Suppressor macrophage (primary cell): ENCODE measurements around the gene NPL.

Experiments used
- DNase-seq, 4 experiments: peaks; one replicate each; pipeline ENCODE4 v3.0.0-alpha.2; 2020 to 2022

NPL gene

GRCh38 chr1:182779530-182779929 is 10.0 kb upstream of the NPL start:
- no peak for DNase-seq

- peak; percentile 80 to 91 (median 88) for DNase-seq
Measured at GRCh38 chr1:182781841-182782586, 7.6 kb upstream of the NPL start.

- DNase-seq: no peak
Measured at GRCh38 chr1:182782587-182782913, 7.0 kb upstream of the NPL start.

- DNase-seq: no peak
Measured at GRCh38 chr1:182783068-182783467, 6.5 kb upstream of the NPL start.

- peak; percentile 52 to 80 (median 64) for DNase-seq
Measured at GRCh38 chr1:182784556-182785171, 4.9 kb upstream of the NPL start.

GRCh38 chr1:182785181-182785580 is 4.4 kb upstream of the NPL start:
- no peak for DNase-seq

GRCh38 chr1:182786223-182786994 is 3.2 kb upstream of the NPL start:
- peak; percentile 77 to 84 (median 81) for DNase-seq

GRCh38 chr1:182786995-182787324 is 2.6 kb upstream of the NPL start:
- no peak for DNase-seq

GRCh38 chr1:182791281-182792179 is 2.0 kb downstream of the NPL start:
- no peak for DNase-seq

- DNase-seq: no peak
Measured at GRCh38 chr1:182794091-182794490, 4.5 kb downstream of the NPL start.

- DNase-seq: peak; percentile 73 to 92 (median 84)
Measured at GRCh38 chr1:182794676-182795201, 5.2 kb downstream of the NPL start.

GRCh38 chr1:182795563-182796228 is 6.1 kb downstream of the NPL start:
- peak; percentile 83 to 98 (median 90) for DNase-seq

GRCh38 chr1:182802006-182802803 is 12.6 kb downstream of the NPL start:
- DNase-seq: no peak

GRCh38 chr1:182803846-182804245 is 14.3 kb downstream of the NPL start:
- DNase-seq: no peak

GRCh38 chr1:182806015-182806678 is 16.6 kb downstream of the NPL start:
- DNase-seq: no peak

- DNase-seq: no peak
Measured at GRCh38 chr1:182807907-182808306, 18.3 kb downstream of the NPL start.

- DNase-seq: no peak
Measured at GRCh38 chr1:182809414-182809957, 19.9 kb downstream of the NPL start.

- no peak for DNase-seq
Measured at GRCh38 chr1:182811975-182812722, 22.6 kb downstream of the NPL start.

- no peak for DNase-seq
Measured at GRCh38 chr1:182816863-182817262, 27.3 kb downstream of the NPL start.
